ENCODE results near the gene HJURP.

DNA sequence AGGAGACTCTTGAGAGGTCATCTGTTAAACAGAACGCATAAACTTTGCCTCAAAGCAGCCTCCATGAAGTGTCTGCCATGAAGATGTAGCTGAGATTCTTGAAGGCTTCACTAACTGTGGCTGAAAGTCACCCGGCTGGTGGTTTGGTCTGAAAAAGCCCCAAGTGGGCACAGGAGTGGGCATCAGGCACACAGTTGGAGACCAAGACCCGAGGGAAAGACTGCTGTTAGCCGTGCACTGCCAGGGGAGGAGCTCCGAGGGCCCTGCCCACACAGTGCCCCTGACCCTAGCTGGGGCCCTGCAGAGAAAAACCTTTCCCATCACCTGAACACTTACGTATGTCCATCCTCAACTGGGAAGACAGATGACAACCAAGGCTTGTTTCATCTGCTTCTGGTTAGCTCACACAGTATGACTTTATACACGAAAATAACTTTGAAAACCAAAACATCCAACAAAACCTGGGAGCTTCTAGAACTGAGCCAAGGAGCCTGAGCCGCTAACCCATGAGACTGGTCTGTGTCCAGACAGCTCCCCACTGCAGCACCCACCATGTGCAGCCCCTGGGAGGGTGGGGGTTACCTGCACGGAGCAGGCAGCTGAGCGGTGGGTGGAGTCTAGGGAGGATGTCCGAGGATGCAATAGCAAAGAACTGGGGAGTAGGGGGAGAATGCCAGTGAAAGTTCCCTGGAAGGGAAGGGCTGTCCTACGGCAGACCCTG is 15.4 kb downstream of the HJURP start:
- TF ChIP-seq CTCF (IDR thresholded peaks at IDR 0.05) (no peak), POLR2A (IDR thresholded peaks at IDR 0.05) (no peak)
